NB4 (cell line): ENCODE results near the gene UROS.

Experiments
- DNase-seq: peaks from one replicate; pipeline ENCODE4 v3.0.0; 2010; ENCODE audit warnings: low read depth
- H3K4me3 ChIP-seq: one replicate; pipeline ENCODE4 v1.5.1; 2011; ENCODE audit warnings: mild to moderate bottlenecking, low read depth, low read length, moderate library complexity
- MAX ChIP-seq: IDR thresholded peaks from 2 replicates; pipeline ENCODE4 v1.6.1; 2011; ENCODE audit warnings: low read depth, low read length
- MYC ChIP-seq: IDR thresholded peaks from 2 replicates; pipeline ENCODE4 v1.6.1; 2011; ENCODE audit warnings: low read depth, low read length
- POLR2A ChIP-seq: IDR thresholded peaks from 2 replicates; pipeline ENCODE4 v1.6.1; 2011; ENCODE audit warnings: mild to moderate bottlenecking; ENCODE audit not compliant: insufficient read length; ENCODE audit errors: extremely low read depth
- TF ChIP-seq, protein P1 (sequence below): IDR thresholded peaks from one replicate; pipeline ENCODE4 v1.5.1; 2012; ENCODE audit warnings: low read depth, low read length

UROS gene

GRCh38 chr10:125778556-125778955 is 44.5 kb downstream of the UROS start:
- DNase-seq: no peak
- TF ChIP-seq, protein P1, sequence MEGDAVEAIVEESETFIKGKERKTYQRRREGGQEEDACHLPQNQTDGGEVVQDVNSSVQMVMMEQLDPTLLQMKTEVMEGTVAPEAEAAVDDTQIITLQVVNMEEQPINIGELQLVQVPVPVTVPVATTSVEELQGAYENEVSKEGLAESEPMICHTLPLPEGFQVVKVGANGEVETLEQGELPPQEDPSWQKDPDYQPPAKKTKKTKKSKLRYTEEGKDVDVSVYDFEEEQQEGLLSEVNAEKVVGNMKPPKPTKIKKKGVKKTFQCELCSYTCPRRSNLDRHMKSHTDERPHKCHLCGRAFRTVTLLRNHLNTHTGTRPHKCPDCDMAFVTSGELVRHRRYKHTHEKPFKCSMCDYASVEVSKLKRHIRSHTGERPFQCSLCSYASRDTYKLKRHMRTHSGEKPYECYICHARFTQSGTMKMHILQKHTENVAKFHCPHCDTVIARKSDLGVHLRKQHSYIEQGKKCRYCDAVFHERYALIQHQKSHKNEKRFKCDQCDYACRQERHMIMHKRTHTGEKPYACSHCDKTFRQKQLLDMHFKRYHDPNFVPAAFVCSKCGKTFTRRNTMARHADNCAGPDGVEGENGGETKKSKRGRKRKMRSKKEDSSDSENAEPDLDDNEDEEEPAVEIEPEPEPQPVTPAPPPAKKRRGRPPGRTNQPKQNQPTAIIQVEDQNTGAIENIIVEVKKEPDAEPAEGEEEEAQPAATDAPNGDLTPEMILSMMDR: no peak
- TF ChIP-seq POLR2A (no peak), MAX (no peak), MYC (no peak)
- H3K4me3 ChIP-seq: no peak overlapping the region

GRCh38 chr10:125777806-125778205 is 45.3 kb downstream of the UROS start:
- H3K4me3 ChIP-seq: no peak overlapping the region
- no peak for DNase-seq
- no peak for TF ChIP-seq MYC
- TF ChIP-seq MAX: no peak
- TF ChIP-seq, protein P1: no peak

- H3K4me3 ChIP-seq: no peak within 1 kb of the TSS
- TF ChIP-seq, protein P1: no peak
- TF ChIP-seq POLR2A (no peak), MYC (no peak), MAX (no peak)
- DNase-seq: no peak
These were observed 47.5 kb downstream of the UROS start, which contains the start of gene MMP21 for GRCh38 chr10:125775491-125776106. TSS of gene MMP21 (minus strand) at chr10:125775821. CDS start at chr10:125775821, 0 bp downstream.

GRCh38 chr10:125774581-125775191 is 48.4 kb downstream of the UROS start:
- no peak for DNase-seq
- TF ChIP-seq MYC: no peak
- TF ChIP-seq MAX: no peak
- TF ChIP-seq, protein P1: no peak
- no peak for TF ChIP-seq POLR2A
- no peak overlapping the region for H3K4me3 ChIP-seq

DNA sequence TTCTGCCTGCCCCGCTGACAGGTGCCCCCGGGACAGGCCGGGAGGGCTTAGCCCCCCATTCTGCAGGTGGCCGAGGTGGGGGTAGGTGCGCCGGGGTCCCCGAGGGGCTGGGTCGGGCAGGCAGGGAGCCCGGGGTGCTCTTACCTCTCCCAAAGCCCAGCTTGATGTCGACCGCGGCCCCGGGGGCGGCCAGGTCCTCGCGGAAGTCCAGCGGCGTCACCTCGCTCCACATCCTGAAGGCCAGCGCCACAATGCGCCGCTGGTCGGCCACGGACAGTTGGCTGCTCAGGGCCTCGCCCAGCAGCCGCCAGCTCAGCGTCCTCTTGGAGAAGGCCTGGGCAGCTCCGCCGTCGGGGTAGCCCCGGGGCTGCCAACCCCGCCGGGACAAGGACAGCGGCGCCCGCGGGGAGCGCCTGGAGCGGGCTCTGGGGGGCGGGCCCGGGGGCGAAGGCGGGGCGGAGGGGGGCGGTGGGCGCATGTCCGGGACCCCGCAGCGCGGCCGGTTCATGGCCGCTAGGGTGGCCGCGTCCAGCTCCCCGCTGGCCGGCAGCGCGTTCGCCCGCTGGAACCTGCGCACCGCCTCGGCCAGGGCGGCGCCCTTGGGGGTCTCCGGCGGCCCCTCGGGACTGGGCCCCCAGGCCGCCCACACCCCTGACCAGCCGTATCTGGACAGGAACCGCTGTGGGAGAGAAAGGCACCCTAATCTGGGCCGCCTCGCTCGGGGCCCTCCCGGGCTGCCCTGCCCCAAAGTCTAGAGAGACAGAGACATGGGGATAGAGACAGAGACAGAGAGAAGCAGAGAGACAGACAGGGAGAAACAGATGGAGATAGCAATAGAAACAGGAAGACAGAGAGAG is 49.1 kb downstream of the UROS start:
- H3K4me3 ChIP-seq: no peak overlapping the region
- no peak for DNase-seq
- TF ChIP-seq POLR2A (no peak), MYC (no peak)

- TF ChIP-seq MYC (no peak), MAX (no peak), POLR2A (no peak)
- TF ChIP-seq, protein P1: no peak
These were observed 50.2 kb downstream of the UROS start for GRCh38 chr10:125772864-125773180.

More at GRCh38 chr10:125772864-125773180, 50.2 kb downstream of the UROS start:
- DNase-seq: no peak
- no peak overlapping the region for H3K4me3 ChIP-seq
